22Rv1 (cell line): Measurements from ENCODE around the gene AGTR1.

Experiments
- H3K27ac ChIP-seq: fragments of 450-650 bp; 2 replicates; pipeline ENCODE4 v1.5.1; 2017
- CTCF ChIP-seq: fragments of 450-650 bp; IDR thresholded peaks from 2 replicates; pipeline ENCODE4 v1.5.1; 2017; ENCODE audit warnings: mild to moderate bottlenecking
- ZFX ChIP-seq: fragments of 450-650 bp; IDR thresholded peaks from 2 replicates; pipeline ENCODE4 v1.6.1; 2017; ENCODE audit warnings: antibody characterized with exemption, borderline replicate concordance

The AGTR1 gene

GRCh38 chr3:148709560-148710253, 12.0 kb downstream of the AGTR1 start:
- TF ChIP-seq CTCF, result no peak
- TF ChIP-seq ZFX, result no peak

DNA sequence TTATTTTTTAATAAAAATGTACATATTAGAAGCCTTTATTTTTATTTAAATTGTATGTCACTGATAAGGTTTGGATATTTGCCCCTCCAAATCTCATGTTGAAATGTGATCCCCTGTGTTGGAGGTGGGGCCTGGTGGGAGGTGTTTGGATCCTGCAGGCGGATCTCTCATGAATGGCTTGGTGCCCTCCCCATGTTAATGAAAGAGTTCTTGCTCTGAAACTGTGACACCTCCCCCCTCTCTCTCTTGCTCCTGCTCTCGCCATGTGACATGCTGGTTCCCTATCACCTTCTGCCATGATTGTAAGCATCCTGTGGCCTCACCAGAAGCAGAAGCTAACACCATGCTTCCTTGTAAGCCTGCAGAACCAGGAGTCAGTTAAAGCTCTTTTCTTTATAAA, 13.0 kb downstream of the AGTR1 start:
- no peak for TF ChIP-seq CTCF
- TF ChIP-seq ZFX, result no peak
- H3K27ac ChIP-seq, result no peak overlapping the region

More at GRCh38 chr3:148709560-148710253, 12.0 kb downstream of the AGTR1 start:
- H3K27ac ChIP-seq, result no peak overlapping the region

DNA sequence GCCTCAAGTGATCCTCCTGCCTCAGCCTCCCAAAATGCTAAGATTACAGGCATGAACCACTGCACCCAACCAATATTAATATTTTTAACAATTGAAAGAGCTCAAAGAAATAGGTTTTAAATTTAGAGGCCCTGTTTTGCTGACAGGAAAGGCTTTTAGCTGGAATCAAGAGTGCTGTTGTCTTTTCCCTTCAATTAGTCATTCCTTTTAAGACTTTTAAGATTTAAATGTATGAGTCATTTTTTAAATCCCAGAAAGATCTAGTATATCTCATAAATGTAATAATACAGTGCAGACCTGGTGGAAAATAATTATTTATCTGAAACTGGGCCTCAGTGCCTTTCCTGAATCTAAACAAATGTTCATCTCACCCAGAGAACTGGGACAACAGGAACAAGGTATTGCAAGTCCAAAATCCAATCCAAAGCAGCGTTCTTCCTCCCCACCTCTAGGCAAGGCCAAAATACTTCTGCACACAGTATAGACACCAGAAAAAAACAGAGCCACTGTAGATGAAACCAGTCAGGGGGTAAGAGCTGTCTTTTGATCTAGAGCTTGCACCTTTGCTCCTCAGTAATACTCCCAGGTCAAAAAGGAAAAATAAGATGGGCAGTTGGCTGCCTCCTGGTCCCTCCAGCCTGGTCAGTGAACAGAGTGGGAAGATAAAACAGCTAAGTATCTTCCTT, 14.4 kb downstream of the AGTR1 start:
- no peak for TF ChIP-seq ZFX
- no peak for TF ChIP-seq CTCF
- H3K27ac ChIP-seq, result no peak overlapping the region

DNA sequence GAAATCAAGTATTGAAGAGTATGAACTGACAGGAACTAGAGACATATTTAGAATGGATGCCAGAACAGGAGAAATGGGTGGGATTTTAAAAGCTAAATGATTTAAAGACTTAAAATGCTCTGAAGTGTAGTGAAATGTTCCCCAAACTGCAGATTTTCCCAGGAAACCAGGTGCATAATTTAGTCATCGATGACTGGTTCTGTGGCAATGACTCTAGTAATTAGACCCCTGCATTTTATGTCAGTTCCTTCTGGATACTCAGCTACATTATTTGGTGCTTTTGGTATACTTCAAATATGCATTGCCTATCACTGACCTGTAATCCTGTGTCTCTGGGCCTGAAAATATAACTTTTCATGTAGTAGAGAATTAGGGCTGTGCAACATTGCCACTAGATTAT, 16.8 kb downstream of the AGTR1 start:
- no peak for TF ChIP-seq ZFX
- no peak for TF ChIP-seq CTCF
- no peak overlapping the region for H3K27ac ChIP-seq

DNA sequence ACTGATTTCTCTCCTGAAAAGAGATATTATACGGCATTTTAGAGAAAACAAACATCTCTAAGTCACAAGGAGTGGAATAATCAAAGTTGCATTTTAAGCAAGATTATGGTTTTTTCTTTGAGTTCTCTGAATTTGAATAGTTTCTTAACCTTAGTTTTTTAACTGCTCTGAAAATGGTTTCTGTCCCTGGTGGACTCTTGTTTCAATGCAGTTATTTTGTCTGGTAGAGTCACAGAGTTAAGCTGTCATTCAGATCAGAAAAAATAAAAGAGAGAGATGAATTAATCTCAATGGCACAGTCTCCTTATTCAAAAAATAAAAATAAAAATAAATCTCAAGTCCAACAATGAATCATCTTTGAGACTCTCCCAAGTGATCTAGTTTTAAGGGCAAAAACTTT, 19.0 kb downstream of the AGTR1 start:
- H3K27ac ChIP-seq, result no peak overlapping the region
- TF ChIP-seq ZFX (no peak), CTCF (no peak)

GRCh38 chr3:148717885-148718561, 20.3 kb downstream of the AGTR1 start:
- no peak overlapping the region for H3K27ac ChIP-seq
- no peak for TF ChIP-seq CTCF
- TF ChIP-seq ZFX, result no peak
